Calu3 (cell line): ENCODE results near the gene LRMDA. TPM values are rescaled to one million over a fixed set of nuclear protein-coding genes. Genes with fewer than 3 reads are reported as not detected.

ENCODE experiments used
- BruUV-seq: library from RNA; stranded (reverse); fragments of 400-500 nt; replicated peaks from 2 replicates; lab custom pipeline; 2021; lab: Mats Ljungman, UMichigan
- CTCF ChIA-PET: fragments of 300-600 bp; sonication (Branson Sonifier 250); formaldehyde crosslinking; loops from one replicate; lab custom pipeline; 2022; ENCODE audit warnings: antibody characterized with exemption; lab: Charles Lee
- DNase-seq: peaks from one replicate; pipeline ENCODE4 v3.0.0; 2022
- H3K27ac Mint-ChIP-seq: one replicate; pipeline ENCODE4 v1.8.0; 2022; ENCODE audit warnings: mixed read lengths; ENCODE audit not compliant: unreplicated experiment
- H3K27me3 Mint-ChIP-seq: one replicate; pipeline ENCODE4 v1.8.0; 2022; ENCODE audit warnings: mixed read lengths; ENCODE audit not compliant: unreplicated experiment
- H3K36me3 Mint-ChIP-seq: one replicate; pipeline ENCODE4 v1.8.0; 2022; ENCODE audit warnings: mild to moderate bottlenecking, moderate library complexity, mixed read lengths; ENCODE audit not compliant: insufficient read depth, unreplicated experiment
- H3K4me1 Mint-ChIP-seq: one replicate; pipeline ENCODE4 v1.8.0; 2022; ENCODE audit warnings: mild to moderate bottlenecking, low read depth, mixed read lengths; ENCODE audit not compliant: unreplicated experiment
- H3K4me3 Mint-ChIP-seq: one replicate; pipeline ENCODE4 v1.8.0; 2022; ENCODE audit warnings: mild to moderate bottlenecking, low read depth, moderate library complexity, mixed read lengths; ENCODE audit not compliant: unreplicated experiment
- H3K9me3 Mint-ChIP-seq: one replicate; pipeline ENCODE4 v1.8.0; 2022; ENCODE audit warnings: low read depth, mixed read lengths; ENCODE audit not compliant: unreplicated experiment
- intact Hi-C: fragments of 100-400 bp; cut with micrococcal nuclease; formaldehyde crosslinking; loops from one replicate; pipeline ENCODE4 v1.10.0; 2022; ENCODE audit not compliant: unreplicated experiment
- total RNA-seq: library from RNA; stranded (reverse); gene quantifications from 2 replicates; pipeline ENCODE4 v1.2.3, GENCODE V29; 2022
- TF ChIP-seq, protein P1 (sequence below): fragments of 200-600 bp; IDR thresholded peaks from one replicate; pipeline ENCODE4 v1.8.0; 2022; ENCODE audit warnings: antibody characterized with exemption; ENCODE audit not compliant: unreplicated experiment

LRMDA gene
- total RNA-seq, 1 experiment from 2014 or later, result 7.6 TPM

DNA sequence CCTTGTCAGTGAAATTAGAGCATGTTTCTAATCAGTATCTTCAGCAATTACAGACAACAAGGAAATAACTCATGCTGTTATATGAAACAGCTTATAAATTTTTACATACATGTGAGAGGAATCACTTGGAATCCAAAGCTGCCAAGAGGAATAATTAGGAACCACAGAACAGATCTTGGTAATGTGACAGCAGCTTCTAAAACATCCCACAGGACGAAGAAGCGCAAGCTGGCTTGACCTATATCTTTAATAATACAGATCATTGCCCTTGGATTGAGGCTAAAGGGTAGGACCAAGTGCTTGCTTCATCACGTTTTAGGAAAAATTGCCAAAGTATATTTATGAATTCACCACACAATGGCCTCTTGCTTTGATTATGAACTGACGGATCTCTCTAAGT, 869.8 kb downstream of the LRMDA start:
- no peaks in the 10 kb centered on the region for H3K27me3 Mint-ChIP-seq
- BruUV-seq, result no TSS peak

DNA sequence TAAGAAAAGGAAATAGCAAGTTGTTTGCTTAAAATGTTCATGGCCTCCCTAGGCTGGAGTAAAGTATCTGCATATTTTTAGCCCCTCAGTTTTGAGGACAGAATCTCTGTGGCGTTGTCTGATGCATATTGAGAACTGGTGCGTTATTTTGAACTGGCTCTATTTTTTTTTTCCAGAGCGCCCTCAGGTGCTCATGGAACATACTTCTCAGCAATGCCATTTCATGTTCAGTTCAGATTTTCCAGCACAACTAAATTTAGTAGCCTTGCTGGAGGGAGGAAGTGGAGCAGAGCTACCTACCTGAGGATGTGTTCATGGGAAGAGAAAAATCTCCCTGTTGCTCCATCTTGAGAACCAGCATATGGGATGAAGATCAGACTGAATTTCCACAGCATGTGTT, 870.5 kb downstream of the LRMDA start:
- BruUV-seq, result no TSS peak
- Mint-ChIP-seq H3K27ac (no peak overlapping the region), H3K36me3 (no peaks in the 10 kb centered on the region), H3K27me3 (no peaks in the 10 kb centered on the region), H3K4me3 (no peak overlapping the region), H3K4me1 (no peaks in the 10 kb centered on the region), H3K9me3 (peaks cover 14% of the 10 kb centered on the region)
- intact Hi-C loops, result no loop called here
- no peak for DNase-seq
- CTCF ChIA-PET, result no interaction called here
- TF ChIP-seq, protein P1, sequence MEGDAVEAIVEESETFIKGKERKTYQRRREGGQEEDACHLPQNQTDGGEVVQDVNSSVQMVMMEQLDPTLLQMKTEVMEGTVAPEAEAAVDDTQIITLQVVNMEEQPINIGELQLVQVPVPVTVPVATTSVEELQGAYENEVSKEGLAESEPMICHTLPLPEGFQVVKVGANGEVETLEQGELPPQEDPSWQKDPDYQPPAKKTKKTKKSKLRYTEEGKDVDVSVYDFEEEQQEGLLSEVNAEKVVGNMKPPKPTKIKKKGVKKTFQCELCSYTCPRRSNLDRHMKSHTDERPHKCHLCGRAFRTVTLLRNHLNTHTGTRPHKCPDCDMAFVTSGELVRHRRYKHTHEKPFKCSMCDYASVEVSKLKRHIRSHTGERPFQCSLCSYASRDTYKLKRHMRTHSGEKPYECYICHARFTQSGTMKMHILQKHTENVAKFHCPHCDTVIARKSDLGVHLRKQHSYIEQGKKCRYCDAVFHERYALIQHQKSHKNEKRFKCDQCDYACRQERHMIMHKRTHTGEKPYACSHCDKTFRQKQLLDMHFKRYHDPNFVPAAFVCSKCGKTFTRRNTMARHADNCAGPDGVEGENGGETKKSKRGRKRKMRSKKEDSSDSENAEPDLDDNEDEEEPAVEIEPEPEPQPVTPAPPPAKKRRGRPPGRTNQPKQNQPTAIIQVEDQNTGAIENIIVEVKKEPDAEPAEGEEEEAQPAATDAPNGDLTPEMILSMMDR, result no peak

More for the DNA sequence above, 869.8 kb downstream of the LRMDA start:
- TF ChIP-seq, protein P1, result no peak
- no peak for DNase-seq
- Mint-ChIP-seq H3K9me3 (peaks cover 16% of the 10 kb centered on the region), H3K4me1 (no peaks in the 10 kb centered on the region), H3K36me3 (no peaks in the 10 kb centered on the region), H3K4me3 (no peak overlapping the region), H3K27ac (no peak overlapping the region)
- CTCF ChIA-PET, result no interaction called here
- intact Hi-C loops, result no loop called here

DNA sequence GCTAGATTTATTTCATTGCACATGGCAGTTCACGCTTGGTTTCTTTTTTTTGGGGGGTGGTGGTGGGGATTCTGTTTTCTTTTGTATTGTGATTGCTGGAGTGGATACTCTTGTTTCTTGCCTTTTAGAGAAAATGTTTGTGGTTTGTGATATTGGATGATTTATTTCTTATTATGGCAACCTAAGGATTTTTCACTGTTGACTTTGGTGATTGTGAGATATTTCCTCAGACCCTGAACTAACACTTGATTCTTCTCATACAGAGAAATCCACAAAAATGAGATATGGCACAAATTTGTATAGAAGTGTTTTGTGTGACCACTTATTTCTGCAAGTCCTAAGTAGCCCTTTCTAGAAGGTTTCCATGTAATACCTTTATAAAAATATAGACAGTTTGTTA, 871.1 kb downstream of the LRMDA start:
- CTCF ChIA-PET, result no interaction called here
- intact Hi-C loops, result no loop called here
- Mint-ChIP-seq H3K27me3 (no peaks in the 10 kb centered on the region), H3K4me3 (no peak overlapping the region), H3K36me3 (no peaks in the 10 kb centered on the region), H3K9me3 (peaks cover 14% of the 10 kb centered on the region), H3K4me1 (no peaks in the 10 kb centered on the region), H3K27ac (no peak overlapping the region)
- BruUV-seq, result no TSS peak
- no peak for DNase-seq
- TF ChIP-seq, protein P1, result no peak

DNA sequence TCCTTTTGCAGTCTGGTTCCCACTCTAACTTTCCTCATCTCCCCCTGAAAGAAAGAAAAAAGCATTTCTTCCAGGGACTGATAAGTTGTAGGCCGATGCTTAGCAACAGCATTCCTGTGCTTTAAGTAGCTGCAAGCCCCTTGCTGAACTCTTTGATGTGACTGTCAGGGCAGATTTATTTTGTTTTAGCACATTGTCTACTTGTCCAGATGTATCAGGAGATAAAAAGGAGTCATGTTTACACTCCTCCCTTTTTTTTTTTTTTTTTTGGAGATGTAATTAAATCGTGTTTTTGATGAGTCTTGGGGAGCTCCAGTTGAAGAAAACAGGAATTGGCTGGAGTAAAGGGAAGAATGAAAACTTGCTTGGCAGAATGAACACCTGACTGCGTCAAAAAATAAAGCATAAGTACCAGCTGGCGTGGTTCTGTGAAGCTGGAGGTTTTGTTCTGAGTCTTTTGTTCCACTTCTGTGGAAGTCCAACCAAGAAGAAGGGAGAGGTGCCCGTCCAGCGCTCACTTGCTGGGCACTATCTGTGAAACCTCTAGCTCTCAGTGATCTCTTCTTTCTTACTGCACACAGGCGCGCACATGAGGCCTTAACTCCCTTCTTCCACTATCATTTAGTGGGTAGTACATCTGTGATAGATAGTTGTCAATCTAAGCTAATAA, 871.7 kb downstream of the LRMDA start:
- CTCF ChIA-PET, result interaction anchor here (0.7 to 1.1 kb wide), 2 partner anchors 9 to 242 kb away, joined by 3 to 4 read pairs; no protein-coding TSS in a partner anchor
- TF ChIP-seq, protein P1, result no peak
- peaks cover 11% of the 10 kb centered on the region for H3K9me3 Mint-ChIP-seq
- H3K4me1 Mint-ChIP-seq, result no peaks in the 10 kb centered on the region
- no peak overlapping the region for H3K27ac Mint-ChIP-seq
- H3K27me3 Mint-ChIP-seq, result no peaks in the 10 kb centered on the region
- intact Hi-C loops, result no loop called here
- no peak for DNase-seq
- no peak overlapping the region for H3K4me3 Mint-ChIP-seq
- H3K36me3 Mint-ChIP-seq, result no peaks in the 10 kb centered on the region
- no TSS peak for BruUV-seq
